WTC11 (cell line): Measurements from ENCODE around the gene NFATC2. TPM values are rescaled to one million over a fixed set of nuclear protein-coding genes. Genes with fewer than 3 reads are reported as not detected.

Source experiments
- ATAC-seq: fragments of 200-7000 bp; cut with Tn5 transposase; 2 replicates; pipeline ENCODE4 v1.10.0; 2021; ENCODE audit warnings: mild to moderate bottlenecking, moderate library complexity
- CTCF ChIA-PET: fragments of 300-600 bp; sonication (Branson Sonifier 250); formaldehyde crosslinking; loops from one replicate; lab custom pipeline; 2021; ENCODE audit warnings: antibody characterized with exemption; lab: Charles Lee
- POLR2A ChIA-PET: fragments of 350-600 bp; sonication (Branson Sonifier 250); formaldehyde crosslinking; loops from one replicate; lab custom pipeline; 2021; ENCODE audit warnings: antibody characterized with exemption; lab: Charles Lee
- DNase-seq: peaks from one replicate; pipeline ENCODE4 v3.0.0; 2021; ENCODE audit warnings: low spot score
- H3K27ac Mint-ChIP-seq: 2 replicates; pipeline ENCODE4 v1.8.0; 2021; ENCODE audit warnings: mixed read lengths
- H3K27me3 Mint-ChIP-seq: 2 replicates; pipeline ENCODE4 v1.8.0; 2021; ENCODE audit warnings: low read depth, mild to moderate bottlenecking, moderate library complexity, mixed read lengths
- H3K36me3 Mint-ChIP-seq: 2 replicates; pipeline ENCODE4 v1.8.0; 2021; ENCODE audit warnings: mixed read lengths
- H3K4me1 Mint-ChIP-seq: 2 replicates; pipeline ENCODE4 v1.8.0; 2022; ENCODE audit warnings: mixed read lengths
- H3K4me3 Mint-ChIP-seq: 2 replicates; pipeline ENCODE4 v1.8.0; 2021; ENCODE audit warnings: mild to moderate bottlenecking, moderate library complexity, mixed read lengths
- H3K9me3 Mint-ChIP-seq: 2 replicates; pipeline ENCODE4 v1.8.0; 2021; ENCODE audit warnings: mixed read lengths
- ATF1 ChIP-seq: sonication (generic); formaldehyde crosslinking; IDR thresholded peaks from 2 replicates; pipeline ENCODE4 v1.8.1; 2023; ENCODE audit warnings: mild to moderate bottlenecking, moderate library complexity, missing genetic modification reagents
- CREM ChIP-seq: sonication (generic); formaldehyde crosslinking; IDR thresholded peaks from 2 replicates; pipeline ENCODE4 v1.8.1; 2022; ENCODE audit warnings: mild to moderate bottlenecking, missing genetic modification reagents, moderate library complexity
- ESRRA ChIP-seq: sonication (generic); formaldehyde crosslinking; IDR thresholded peaks from 2 replicates; pipeline ENCODE4 v1.8.1; 2022; ENCODE audit warnings: mild to moderate bottlenecking, missing genetic modification reagents, borderline replicate concordance
- FOXP4 ChIP-seq: sonication (generic); formaldehyde crosslinking; IDR thresholded peaks from 2 replicates; pipeline ENCODE4 v1.8.0; 2022; ENCODE audit warnings: mild to moderate bottlenecking, missing genetic modification reagents
- IRF2 ChIP-seq: sonication (generic); formaldehyde crosslinking; IDR thresholded peaks from 2 replicates; pipeline ENCODE4 v1.8.0; 2022; ENCODE audit warnings: low read depth, missing genetic modification reagents, borderline replicate concordance
- KAT7 ChIP-seq: sonication (generic); formaldehyde crosslinking; IDR thresholded peaks from 2 replicates; pipeline ENCODE4 v1.8.1; 2023; ENCODE audit warnings: missing genetic modification reagents, mild to moderate bottlenecking, borderline replicate concordance
- MAX ChIP-seq: sonication (generic); formaldehyde crosslinking; IDR thresholded peaks from 2 replicates; pipeline ENCODE4 v1.8.0; 2022; ENCODE audit warnings: mild to moderate bottlenecking, missing genetic modification reagents
- MXD4 ChIP-seq: fragments of 250-450 bp; sonication (Bioruptor Pico); IDR thresholded peaks from 2 replicates; pipeline ENCODE4 v1.8.0; 2021; ENCODE audit warnings: mild to moderate bottlenecking, moderate library complexity, borderline replicate concordance
- PRRX2 ChIP-seq: fragments of 250-450 bp; sonication (Bioruptor Pico); IDR thresholded peaks from 2 replicates; pipeline ENCODE4 v1.8.0; 2021; ENCODE audit warnings: mild to moderate bottlenecking
- RELA ChIP-seq: sonication (generic); formaldehyde crosslinking; IDR thresholded peaks from 2 replicates; pipeline ENCODE4 v1.8.1; 2022; ENCODE audit warnings: missing genetic modification reagents, mild to moderate bottlenecking, borderline replicate concordance
- TCF7 ChIP-seq: sonication (generic); formaldehyde crosslinking; IDR thresholded peaks from 2 replicates; pipeline ENCODE4 v1.8.0; 2022; ENCODE audit warnings: mild to moderate bottlenecking, low read depth, missing genetic modification reagents, moderate library complexity
- TEAD4 ChIP-seq: sonication (generic); formaldehyde crosslinking; IDR thresholded peaks from 2 replicates; pipeline ENCODE4 v1.8.0; 2022; ENCODE audit warnings: mild to moderate bottlenecking, missing genetic modification reagents
- TP53 ChIP-seq: sonication (generic); formaldehyde crosslinking; IDR thresholded peaks from 2 replicates; pipeline ENCODE4 v1.8.1; 2023; ENCODE audit warnings: mild to moderate bottlenecking, missing genetic modification reagents
- ZNF121 ChIP-seq: sonication (generic); formaldehyde crosslinking; IDR thresholded peaks from 2 replicates; pipeline ENCODE4 v1.8.0; 2023; ENCODE audit warnings: missing genetic modification reagents
- ZNF138 ChIP-seq: sonication (generic); formaldehyde crosslinking; conservative IDR thresholded peaks from 2 replicates; pipeline ENCODE4 v1.8.1; 2022; ENCODE audit warnings: mild to moderate bottlenecking, moderate library complexity, missing genetic modification reagents
- ZNF219 ChIP-seq: sonication (generic); formaldehyde crosslinking; IDR thresholded peaks from 2 replicates; pipeline ENCODE4 v1.8.0; 2023; ENCODE audit warnings: missing genetic modification reagents, mild to moderate bottlenecking, borderline replicate concordance
- ZNF396 ChIP-seq: fragments of 250-450 bp; sonication (Bioruptor Pico); IDR thresholded peaks from 2 replicates; pipeline ENCODE4 v1.8.0; 2021; ENCODE audit warnings: mild to moderate bottlenecking, moderate library complexity, borderline replicate concordance
- ZNF423 ChIP-seq: fragments of 250-450 bp; sonication (Bioruptor Pico); IDR thresholded peaks from 2 replicates; pipeline ENCODE4 v2.1.2; 2022; ENCODE audit warnings: mild to moderate bottlenecking, moderate library complexity
- ZNF425 ChIP-seq: fragments of 250-450 bp; sonication (Bioruptor Pico); conservative IDR thresholded peaks from 2 replicates; pipeline ENCODE4 v1.9.0; 2021; ENCODE audit warnings: mild to moderate bottlenecking
- ZNF512 ChIP-seq: sonication (generic); formaldehyde crosslinking; IDR thresholded peaks from 2 replicates; pipeline ENCODE4 v1.8.1; 2022; ENCODE audit warnings: missing genetic modification reagents, borderline replicate concordance
- ZNF532 ChIP-seq: fragments of 250-450 bp; sonication (Bioruptor Pico); IDR thresholded peaks from 2 replicates; pipeline ENCODE4 v1.9.0; 2021; ENCODE audit warnings: mild to moderate bottlenecking, borderline replicate concordance
- total RNA-seq: library from RNA; stranded (reverse); gene quantifications from 3 replicates; pipeline ENCODE4 v1.2.3, GENCODE V29; 2021
- TF ChIP-seq, protein P1 (sequence below): fragments of 250-450 bp; sonication (Bioruptor Pico); IDR thresholded peaks from 2 replicates; pipeline ENCODE4 v1.9.0; 2021; ENCODE audit warnings: moderate library complexity, mild to moderate bottlenecking, inconsistent platforms, borderline replicate concordance
- TF ChIP-seq, protein P2 (sequence below): sonication (generic); formaldehyde crosslinking; IDR thresholded peaks from 2 replicates; pipeline ENCODE4 v1.8.1; 2023; ENCODE audit warnings: mild to moderate bottlenecking, missing genetic modification reagents
- TF ChIP-seq, protein P3 (sequence below): sonication (generic); formaldehyde crosslinking; IDR thresholded peaks from 2 replicates; pipeline ENCODE4 v1.8.1; 2023; ENCODE audit warnings: mild to moderate bottlenecking, missing genetic modification reagents, moderate library complexity

NFATC2 gene
- total RNA-seq, 1 experiment from 2014 or later = 1.7 TPM

DNA sequence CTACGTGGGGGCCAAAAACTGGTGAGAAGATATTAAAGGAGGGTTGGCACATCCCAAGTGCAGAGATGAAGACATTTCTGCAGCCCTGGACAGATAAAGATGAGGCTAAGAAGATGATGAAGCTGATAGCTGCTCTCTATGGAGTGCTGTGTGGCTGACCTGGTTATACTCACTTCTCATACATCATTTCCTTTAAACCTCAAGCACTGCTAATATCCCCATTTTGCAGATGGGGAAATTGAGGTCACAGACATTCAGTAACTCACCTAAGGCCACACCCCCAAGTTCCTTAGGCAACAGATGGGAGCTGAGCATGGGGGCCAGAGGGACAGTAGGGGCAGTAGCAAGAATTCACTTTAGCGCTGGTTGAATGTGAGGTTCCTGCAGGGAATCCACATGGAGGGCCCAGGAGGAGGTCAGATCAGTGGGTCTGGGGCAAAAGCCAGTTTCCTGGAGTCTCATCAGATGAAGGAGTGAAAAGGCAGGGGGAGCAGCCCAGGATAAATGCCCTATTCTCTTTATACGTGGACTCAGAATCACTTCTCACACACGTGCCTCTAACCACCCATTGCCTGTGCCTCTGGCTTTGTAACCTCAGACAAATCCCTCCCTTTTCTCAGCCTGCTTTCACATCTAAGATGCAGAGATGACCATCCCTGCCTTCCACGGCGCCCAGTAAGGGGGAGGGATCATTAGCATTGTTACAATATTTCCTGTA, 125.8 kb downstream of the NFATC2 start (continued):
- TF ChIP-seq ZNF532 (CRISPR knock-in tag) (no peak), MXD4 (no peak), ZNF396 (CRISPR knock-in tag) (no peak), IRF2 (CRISPR knock-in tag) (no peak), ZNF423 (CRISPR knock-in tag) (no peak), ESRRA (CRISPR knock-in tag) (no peak), PRRX2 (no peak), ZNF425 (no peak)

GRCh38 chr20:51413857-51414256, 128.7 kb downstream of the NFATC2 start:
- H3K4me1 Mint-ChIP-seq = peaks cover 22% of the 10 kb centered on the region
- no peak for DNase-seq
- H3K9me3 Mint-ChIP-seq = peaks cover 6% of the 10 kb centered on the region
- H3K36me3 Mint-ChIP-seq = peaks cover 7% of the 10 kb centered on the region
- H3K27ac Mint-ChIP-seq = no peak overlapping the region
- no peak overlapping the region for H3K4me3 Mint-ChIP-seq
- no peak for ATAC-seq
- peaks cover 3% of the 10 kb centered on the region; the same call in 1 of the 2 replicates for H3K27me3 Mint-ChIP-seq
- ChIA-PET POLR2A (no interaction called here), CTCF (interaction anchor here (1.4 to 3.6 kb wide), 2 partner anchors 27 to 399 kb away, joined by 4 to 24 read pairs; no protein-coding TSS in a partner anchor)
- TF ChIP-seq ATF1 (CRISPR knock-in tag) = no peak
- TF ChIP-seq, protein P1, sequence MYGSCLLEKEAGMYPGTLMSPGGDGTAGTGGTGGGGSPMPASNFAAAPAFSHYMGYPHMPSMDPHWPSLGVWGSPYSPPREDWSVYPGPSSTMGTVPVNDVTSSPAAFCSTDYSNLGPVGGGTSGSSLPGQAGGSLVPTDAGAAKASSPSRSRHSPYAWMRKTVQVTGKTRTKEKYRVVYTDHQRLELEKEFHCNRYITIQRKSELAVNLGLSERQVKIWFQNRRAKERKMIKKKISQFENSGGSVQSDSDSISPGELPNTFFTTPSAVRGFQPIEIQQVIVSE (CRISPR knock-in tag) = no peak
- no peak for TF ChIP-seq TCF7 (CRISPR knock-in tag)
- TF ChIP-seq, protein P2, sequence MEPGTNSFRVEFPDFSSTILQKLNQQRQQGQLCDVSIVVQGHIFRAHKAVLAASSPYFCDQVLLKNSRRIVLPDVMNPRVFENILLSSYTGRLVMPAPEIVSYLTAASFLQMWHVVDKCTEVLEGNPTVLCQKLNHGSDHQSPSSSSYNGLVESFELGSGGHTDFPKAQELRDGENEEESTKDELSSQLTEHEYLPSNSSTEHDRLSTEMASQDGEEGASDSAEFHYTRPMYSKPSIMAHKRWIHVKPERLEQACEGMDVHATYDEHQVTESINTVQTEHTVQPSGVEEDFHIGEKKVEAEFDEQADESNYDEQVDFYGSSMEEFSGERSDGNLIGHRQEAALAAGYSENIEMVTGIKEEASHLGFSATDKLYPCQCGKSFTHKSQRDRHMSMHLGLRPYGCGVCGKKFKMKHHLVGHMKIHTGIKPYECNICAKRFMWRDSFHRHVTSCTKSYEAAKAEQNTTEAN (CRISPR knock-in tag) = no peak
- TF ChIP-seq RELA (CRISPR knock-in tag) = no peak
- no peak for TF ChIP-seq ZNF121 (CRISPR knock-in tag)
- no peak for TF ChIP-seq KAT7 (CRISPR knock-in tag)
- TF ChIP-seq, protein P3, sequence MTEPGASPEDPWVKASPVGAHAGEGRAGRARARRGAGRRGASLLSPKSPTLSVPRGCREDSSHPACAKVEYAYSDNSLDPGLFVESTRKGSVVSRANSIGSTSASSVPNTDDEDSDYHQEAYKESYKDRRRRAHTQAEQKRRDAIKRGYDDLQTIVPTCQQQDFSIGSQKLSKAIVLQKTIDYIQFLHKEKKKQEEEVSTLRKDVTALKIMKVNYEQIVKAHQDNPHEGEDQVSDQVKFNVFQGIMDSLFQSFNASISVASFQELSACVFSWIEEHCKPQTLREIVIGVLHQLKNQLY = no peak
- TF ChIP-seq FOXP4 (CRISPR knock-in tag) = no peak
- no peak for TF ChIP-seq ZNF512 (CRISPR knock-in tag)
- TF ChIP-seq TEAD4 (CRISPR knock-in tag) = no peak
- no peak for TF ChIP-seq CREM (CRISPR knock-in tag)
- no peak for TF ChIP-seq TP53 (CRISPR knock-in tag)
- TF ChIP-seq ZNF138 (CRISPR knock-in tag) = no peak
- no peak for TF ChIP-seq ZNF219
- TF ChIP-seq MAX (CRISPR knock-in tag) = no peak
